ENCODE results near the gene SYNPO2L.

Gene SYNPO2L

DNA sequence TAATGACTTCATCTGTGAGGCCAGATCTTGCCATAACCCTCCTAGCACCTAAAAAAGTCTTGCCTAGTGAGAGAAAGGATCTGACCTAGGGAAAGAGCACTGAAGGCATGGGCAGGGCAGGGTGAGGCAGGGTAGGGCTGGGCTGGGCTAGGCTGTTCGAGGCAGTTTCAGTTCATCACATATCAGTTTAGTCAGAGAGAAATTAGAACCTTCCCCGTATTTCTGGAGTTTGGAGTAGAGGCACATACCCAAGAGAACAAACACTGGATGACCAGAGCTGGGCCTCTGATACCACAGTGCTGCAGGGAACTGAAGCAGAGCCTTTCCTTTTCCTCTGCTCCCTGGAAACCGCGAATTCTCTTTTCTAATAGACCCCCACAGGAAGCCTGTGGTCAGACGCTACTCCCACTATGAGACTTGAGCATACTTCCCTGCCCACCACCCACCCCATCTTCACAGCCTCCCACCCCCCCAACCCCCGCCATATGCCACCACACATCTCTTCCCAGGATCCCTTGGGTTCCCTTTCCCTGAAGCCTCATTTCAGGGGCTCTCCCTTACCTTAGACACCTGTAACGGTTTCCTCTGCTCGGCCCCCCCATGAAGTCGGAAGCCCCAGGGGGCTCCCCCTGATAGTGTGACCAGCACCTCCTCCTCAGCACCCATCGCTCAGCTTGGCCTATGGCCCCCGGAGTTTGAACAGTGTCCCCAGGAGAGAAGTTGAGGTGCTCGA is 406 bp downstream of the SYNPO2L start:
- peak overlapping the region; percentile 3; the same call in 1 of the 2 replicates for H3K4me3 ChIP-seq (ENCODE audit: low read length)
- no peak for TF ChIP-seq ZNF274 (IDR thresholded peaks at IDR 0.05; ENCODE audit: low read depth, low read length)

- no peak for TF ChIP-seq ZNF274 (IDR thresholded peaks at IDR 0.05; ENCODE audit: low read depth, low read length)
- H3K4me3 ChIP-seq (ENCODE audit: low read length) = no peak overlapping the region
These were observed 2.1 kb downstream of the SYNPO2L start for GRCh38 chr10:73653701-73654100.

DNA sequence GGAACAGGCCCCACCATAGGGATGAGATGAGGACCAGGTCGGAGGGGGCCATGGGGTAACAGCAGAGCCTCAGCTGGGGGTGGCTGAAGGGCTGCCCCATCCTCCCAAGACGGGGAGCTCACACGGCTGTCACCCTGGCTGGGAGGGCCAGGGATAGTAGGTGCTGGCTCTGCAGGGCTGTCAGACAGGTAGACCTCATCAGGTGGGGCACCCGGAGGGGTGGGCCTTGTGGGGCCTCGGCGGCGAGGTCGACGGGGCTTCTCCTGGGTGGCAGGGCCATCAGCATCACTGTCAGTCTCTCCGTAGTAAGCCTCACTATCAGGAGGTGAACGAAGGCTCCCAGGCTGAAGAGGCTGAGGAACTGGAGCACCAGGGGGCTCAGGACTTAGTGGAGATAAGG is 2.6 kb downstream of the SYNPO2L start:
- no peak for TF ChIP-seq ZNF274 (IDR thresholded peaks at IDR 0.05; ENCODE audit: low read depth, low read length)
- H3K4me3 ChIP-seq (ENCODE audit: low read length) = no peak overlapping the region

- no peak overlapping the region for H3K4me3 ChIP-seq (ENCODE audit: low read length)
- no peak for TF ChIP-seq ZNF274 (IDR thresholded peaks at IDR 0.05; ENCODE audit: low read depth, low read length)
These were observed 5.1 kb downstream of the SYNPO2L start for GRCh38 chr10:73650537-73651331.

DNA sequence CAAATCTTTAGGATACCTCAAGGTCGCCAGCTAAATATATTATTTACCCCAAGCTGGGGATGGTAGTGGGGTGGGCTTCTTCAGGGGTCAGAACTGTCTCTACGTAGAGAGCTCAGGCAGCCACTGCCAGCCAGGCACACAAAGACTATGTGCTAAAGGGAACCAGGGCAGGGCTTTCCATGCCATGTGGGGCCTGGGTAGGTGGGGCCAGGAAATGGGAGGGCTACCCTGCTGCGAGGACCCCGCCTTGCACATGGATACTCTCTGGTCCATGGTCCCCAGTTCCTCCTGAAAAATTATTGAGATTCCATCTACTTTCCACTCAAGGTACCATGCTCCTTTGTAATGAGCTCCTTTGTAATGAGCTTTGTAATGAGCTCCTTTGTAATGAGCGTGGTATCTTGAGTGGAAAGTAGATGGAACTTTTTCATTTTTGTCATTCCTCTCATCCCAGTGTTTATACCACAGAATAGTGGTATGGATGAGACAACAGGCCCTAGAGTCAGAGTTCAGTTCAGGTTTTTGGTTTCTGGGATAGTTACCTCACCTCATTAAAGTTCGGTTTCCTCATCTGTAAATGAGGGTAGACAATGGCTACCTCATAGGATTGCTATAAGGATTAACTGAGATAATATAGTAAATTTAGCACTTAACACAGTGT is 5.8 kb downstream of the SYNPO2L start:
- H3K4me3 ChIP-seq (ENCODE audit: low read length) = no peak overlapping the region
- TF ChIP-seq ZNF274 (IDR thresholded peaks at IDR 0.05; ENCODE audit: low read depth, low read length) = no peak

GRCh38 chr10:73648975-73649829 is 6.6 kb downstream of the SYNPO2L start:
- TF ChIP-seq ZNF274 (IDR thresholded peaks at IDR 0.05; ENCODE audit: low read depth, low read length) = no peak
- H3K4me3 ChIP-seq (ENCODE audit: low read length) = no peak overlapping the region

DNA sequence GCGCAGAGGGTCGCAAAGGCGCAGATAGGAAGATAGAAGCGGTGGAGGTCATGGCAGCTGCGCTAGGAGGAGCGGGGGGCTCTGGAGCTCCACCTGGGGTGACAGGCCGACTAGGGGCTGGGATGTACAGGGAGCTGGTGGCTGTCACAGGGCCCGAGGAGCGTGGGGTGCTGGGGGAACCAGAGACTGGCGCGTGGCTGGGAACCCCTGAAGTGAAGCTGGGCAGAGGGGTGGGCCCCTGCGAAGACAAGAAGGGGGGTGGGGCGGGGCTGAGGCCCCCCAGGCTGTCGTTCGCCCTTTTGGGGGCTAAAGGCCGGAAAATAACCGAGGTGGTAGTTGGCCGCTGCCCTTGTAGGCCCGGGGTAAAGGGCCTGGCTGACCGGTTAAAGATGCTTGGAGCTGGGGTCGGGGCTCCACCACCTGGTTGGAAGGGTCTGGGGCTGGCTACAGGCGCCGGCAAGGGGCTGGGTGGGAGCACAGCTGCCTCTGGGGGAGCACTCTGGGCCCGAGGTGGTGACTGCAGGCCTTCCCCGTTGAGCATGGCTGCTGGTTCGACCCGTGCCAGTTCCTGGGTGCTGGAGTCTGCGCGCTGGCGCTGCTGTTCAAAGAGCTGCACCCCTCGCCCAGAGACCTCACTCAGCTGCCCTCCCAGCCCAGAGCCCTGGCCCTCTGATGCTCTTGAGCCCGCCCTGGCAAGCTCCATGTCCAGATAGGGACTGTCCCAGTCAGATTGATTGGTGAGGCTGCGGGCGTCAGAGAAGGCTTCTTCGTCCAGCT is 7.8 kb downstream of the SYNPO2L start:
- peak overlapping the region; percentile 44; the same call in 1 of the 2 replicates for H3K4me3 ChIP-seq (ENCODE audit: low read length)
- no peak for TF ChIP-seq ZNF274 (IDR thresholded peaks at IDR 0.05; ENCODE audit: low read depth, low read length)

DNA sequence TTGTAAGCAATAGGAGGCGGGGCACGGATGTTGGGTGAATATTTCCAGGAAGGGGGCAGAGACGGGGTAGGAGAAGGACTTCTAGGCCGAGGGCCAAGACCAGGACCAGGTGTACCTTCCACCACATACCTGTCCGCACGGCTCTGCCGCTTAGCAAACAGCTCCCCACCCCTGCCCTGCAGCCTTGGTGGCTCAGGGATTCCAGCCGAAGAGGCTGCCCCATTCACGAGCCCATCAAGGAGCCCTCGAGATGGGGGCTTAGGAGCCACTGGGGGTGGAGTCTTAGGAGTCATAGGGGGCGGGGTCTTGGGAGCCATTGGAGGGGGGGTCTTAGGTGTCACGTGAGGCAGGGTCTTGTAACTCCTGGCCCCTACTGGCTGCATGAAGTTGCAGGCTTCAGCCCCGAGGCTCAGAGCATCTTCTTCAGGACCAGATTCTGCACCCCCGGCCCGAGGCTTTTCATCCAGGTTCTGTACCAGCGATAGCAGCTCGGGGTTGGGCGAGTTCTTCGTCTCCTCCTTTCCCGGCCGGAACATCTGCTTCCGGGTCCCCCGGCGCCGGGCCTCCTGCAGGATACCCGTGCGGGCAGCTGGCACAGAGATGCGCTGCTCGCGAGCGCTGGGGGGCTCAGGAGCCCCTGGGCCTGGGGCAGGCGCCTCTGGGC is 8.5 kb downstream of the SYNPO2L start:
- TF ChIP-seq ZNF274 (IDR thresholded peaks at IDR 0.05; ENCODE audit: low read depth, low read length) = no peak
- H3K4me3 ChIP-seq (ENCODE audit: low read length) = peak overlapping the region; percentile 44; the same call in 1 of the 2 replicates

- TF ChIP-seq ZNF274 (IDR thresholded peaks at IDR 0.05; ENCODE audit: low read depth, low read length) = no peak
- H3K4me3 ChIP-seq (ENCODE audit: low read length) = no peak overlapping the region
These were observed 9.2 kb downstream of the SYNPO2L start for GRCh38 chr10:73646598-73647041.

DNA sequence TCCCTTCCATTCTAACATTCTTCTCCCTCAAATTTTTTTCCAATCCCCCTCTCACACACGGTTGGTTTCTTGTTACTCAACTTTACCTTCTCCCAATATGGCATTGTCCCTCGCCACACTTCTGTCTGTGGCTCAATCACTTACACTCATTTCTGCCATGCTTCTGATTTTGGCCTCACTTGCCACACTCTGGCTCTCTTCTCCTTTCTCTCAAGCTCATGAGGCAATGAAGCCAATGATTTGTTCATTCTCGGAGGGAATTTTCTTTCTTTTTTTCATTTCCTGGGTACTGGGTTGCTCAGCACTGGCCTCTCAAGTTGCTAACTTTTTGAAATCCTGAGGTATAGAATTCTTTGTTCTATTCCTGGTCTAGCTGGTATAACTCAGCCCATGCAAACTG is 10.6 kb downstream of the SYNPO2L start:
- no peak overlapping the region for H3K4me3 ChIP-seq (ENCODE audit: low read length)
- no peak for TF ChIP-seq ZNF274 (IDR thresholded peaks at IDR 0.05; ENCODE audit: low read depth, low read length)

GRCh38 chr10:73644767-73645166 is 11.1 kb downstream of the SYNPO2L start:
- H3K4me3 ChIP-seq (ENCODE audit: low read length) = no peak overlapping the region
- no peak for TF ChIP-seq ZNF274 (IDR thresholded peaks at IDR 0.05; ENCODE audit: low read depth, low read length)

DNA sequence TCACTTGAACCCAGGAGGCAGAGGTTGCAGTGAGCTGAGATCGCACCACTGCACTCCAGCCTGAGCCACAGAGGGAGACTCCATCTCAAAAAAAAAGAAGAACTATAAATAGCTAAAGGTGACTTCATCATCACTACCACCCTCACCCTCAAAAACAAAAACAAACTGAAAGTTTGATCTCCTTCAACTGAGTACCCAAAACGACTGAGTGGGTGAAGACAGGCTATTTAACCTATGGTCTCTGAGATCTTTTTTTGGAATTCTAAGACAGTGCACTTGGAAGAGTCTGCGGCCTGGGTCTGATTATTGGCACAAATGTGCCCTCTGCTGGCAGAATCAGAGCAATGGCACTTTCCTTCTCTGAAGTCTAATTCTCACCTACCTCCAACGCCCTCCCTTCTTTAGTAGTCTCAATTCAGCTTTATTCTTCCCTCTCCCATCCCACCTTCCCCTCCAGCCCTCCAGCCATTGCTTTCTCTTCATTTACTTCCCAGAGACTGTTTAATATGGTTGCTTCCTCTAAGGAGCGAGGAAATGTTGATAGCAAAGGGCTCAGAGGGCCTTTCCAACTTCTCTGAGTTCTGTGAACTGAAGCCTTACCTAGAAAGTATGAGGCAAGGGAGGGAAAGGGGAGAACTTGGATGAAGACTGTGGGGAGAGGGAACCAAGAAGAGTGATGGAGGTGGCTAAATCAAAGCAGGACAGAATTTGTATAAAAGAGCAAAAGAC is 11.7 kb downstream of the SYNPO2L start:
- no peak for TF ChIP-seq ZNF274 (IDR thresholded peaks at IDR 0.05; ENCODE audit: low read depth, low read length)
- H3K4me3 ChIP-seq (ENCODE audit: low read length) = no peak overlapping the region

All from GM08714 (cell line).